ENCODE data around the gene SHFL.

DNA sequence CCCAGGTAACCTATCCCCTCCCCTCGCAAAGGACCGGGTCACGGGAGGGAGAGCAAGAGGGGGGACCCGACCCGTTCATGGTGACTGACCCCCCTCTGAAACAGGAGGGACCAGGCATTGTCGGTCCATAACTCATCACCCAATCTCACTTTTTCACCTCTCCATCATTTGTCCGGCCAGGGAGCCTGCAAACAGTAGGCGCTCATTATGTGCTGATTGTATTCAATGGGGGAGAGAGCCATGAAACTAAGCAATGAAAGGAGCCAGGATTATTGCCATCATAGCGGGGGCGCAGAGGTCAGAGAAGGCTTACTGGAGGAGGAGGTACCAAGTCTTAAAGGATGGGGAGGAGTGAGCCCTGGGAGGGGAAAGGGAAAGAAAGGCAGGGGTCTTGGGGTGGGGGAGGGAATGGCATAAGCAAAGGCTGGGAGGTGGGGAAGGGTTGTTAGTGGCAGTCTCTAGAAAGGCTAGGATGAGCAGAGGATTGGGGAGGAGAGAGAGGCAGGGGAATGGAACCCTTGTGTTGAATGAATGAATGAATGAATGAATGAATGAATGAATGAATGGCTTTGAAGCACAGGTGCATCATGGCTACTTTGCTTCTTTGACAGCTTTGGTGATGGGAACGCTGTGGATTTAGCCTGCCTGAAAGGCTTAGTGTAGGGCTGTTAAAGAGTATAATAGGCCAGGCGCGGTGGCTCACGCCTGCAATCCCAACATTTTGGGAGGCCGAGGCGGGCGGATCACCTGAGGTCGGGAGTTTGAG lies 1.4 kb downstream of the SHFL start:
- TF ChIP-seq ZNF350 (tag by site-specific recombination; IDR thresholded peaks at IDR 0.05): no peak
- no peak for TF ChIP-seq KLF7 (tag by site-specific recombination; IDR thresholded peaks at IDR 0.05; ENCODE audit: borderline replicate concordance)
- TF ChIP-seq ZNF138 (tag by site-specific recombination; IDR thresholded peaks at IDR 0.05; ENCODE audit: borderline replicate concordance): no peak
- TF ChIP-seq, protein P1, sequence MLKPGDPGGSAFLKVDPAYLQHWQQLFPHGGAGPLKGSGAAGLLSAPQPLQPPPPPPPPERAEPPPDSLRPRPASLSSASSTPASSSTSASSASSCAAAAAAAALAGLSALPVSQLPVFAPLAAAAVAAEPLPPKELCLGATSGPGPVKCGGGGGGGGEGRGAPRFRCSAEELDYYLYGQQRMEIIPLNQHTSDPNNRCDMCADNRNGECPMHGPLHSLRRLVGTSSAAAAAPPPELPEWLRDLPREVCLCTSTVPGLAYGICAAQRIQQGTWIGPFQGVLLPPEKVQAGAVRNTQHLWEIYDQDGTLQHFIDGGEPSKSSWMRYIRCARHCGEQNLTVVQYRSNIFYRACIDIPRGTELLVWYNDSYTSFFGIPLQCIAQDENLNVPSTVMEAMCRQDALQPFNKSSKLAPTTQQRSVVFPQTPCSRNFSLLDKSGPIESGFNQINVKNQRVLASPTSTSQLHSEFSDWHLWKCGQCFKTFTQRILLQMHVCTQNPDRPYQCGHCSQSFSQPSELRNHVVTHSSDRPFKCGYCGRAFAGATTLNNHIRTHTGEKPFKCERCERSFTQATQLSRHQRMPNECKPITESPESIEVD (tag by site-specific recombination; IDR thresholded peaks at IDR 0.05): no peak
- TF ChIP-seq, protein P2, sequence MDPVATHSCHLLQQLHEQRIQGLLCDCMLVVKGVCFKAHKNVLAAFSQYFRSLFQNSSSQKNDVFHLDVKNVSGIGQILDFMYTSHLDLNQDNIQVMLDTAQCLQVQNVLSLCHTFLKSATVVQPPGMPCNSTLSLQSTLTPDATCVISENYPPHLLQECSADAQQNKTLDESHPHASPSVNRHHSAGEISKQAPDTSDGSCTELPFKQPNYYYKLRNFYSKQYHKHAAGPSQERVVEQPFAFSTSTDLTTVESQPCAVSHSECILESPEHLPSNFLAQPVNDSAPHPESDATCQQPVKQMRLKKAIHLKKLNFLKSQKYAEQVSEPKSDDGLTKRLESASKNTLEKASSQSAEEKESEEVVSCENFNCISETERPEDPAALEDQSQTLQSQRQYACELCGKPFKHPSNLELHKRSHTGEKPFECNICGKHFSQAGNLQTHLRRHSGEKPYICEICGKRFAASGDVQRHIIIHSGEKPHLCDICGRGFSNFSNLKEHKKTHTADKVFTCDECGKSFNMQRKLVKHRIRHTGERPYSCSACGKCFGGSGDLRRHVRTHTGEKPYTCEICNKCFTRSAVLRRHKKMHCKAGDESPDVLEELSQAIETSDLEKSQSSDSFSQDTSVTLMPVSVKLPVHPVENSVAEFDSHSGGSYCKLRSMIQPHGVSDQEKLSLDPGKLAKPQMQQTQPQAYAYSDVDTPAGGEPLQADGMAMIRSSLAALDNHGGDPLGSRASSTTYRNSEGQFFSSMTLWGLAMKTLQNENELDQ (tag by site-specific recombination; IDR thresholded peaks at IDR 0.05; ENCODE audit: low read depth): no peak
- TF ChIP-seq, protein P3, sequence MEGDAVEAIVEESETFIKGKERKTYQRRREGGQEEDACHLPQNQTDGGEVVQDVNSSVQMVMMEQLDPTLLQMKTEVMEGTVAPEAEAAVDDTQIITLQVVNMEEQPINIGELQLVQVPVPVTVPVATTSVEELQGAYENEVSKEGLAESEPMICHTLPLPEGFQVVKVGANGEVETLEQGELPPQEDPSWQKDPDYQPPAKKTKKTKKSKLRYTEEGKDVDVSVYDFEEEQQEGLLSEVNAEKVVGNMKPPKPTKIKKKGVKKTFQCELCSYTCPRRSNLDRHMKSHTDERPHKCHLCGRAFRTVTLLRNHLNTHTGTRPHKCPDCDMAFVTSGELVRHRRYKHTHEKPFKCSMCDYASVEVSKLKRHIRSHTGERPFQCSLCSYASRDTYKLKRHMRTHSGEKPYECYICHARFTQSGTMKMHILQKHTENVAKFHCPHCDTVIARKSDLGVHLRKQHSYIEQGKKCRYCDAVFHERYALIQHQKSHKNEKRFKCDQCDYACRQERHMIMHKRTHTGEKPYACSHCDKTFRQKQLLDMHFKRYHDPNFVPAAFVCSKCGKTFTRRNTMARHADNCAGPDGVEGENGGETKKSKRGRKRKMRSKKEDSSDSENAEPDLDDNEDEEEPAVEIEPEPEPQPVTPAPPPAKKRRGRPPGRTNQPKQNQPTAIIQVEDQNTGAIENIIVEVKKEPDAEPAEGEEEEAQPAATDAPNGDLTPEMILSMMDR (tag by site-specific recombination; IDR thresholded peaks at IDR 0.05): no peak

Measured in HEK293 (cell line).